CD4-positive, alpha-beta T cell treated with Interleukin-17A for 4 hours (primary cell): ENCODE measurements around the gene ITM2C.
A peak's percentile ranks its signal among the peaks of the same experiment; 100 is the strongest.

Experiments
- DNase-seq: peaks from one replicate; pipeline ENCODE4 v3.0.0-alpha.2; 2020; ENCODE audit warnings: mixed read lengths

Gene ITM2C, protein sequence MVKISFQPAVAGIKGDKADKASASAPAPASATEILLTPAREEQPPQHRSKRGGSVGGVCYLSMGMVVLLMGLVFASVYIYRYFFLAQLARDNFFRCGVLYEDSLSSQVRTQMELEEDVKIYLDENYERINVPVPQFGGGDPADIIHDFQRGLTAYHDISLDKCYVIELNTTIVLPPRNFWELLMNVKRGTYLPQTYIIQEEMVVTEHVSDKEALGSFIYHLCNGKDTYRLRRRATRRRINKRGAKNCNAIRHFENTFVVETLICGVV

DNA sequence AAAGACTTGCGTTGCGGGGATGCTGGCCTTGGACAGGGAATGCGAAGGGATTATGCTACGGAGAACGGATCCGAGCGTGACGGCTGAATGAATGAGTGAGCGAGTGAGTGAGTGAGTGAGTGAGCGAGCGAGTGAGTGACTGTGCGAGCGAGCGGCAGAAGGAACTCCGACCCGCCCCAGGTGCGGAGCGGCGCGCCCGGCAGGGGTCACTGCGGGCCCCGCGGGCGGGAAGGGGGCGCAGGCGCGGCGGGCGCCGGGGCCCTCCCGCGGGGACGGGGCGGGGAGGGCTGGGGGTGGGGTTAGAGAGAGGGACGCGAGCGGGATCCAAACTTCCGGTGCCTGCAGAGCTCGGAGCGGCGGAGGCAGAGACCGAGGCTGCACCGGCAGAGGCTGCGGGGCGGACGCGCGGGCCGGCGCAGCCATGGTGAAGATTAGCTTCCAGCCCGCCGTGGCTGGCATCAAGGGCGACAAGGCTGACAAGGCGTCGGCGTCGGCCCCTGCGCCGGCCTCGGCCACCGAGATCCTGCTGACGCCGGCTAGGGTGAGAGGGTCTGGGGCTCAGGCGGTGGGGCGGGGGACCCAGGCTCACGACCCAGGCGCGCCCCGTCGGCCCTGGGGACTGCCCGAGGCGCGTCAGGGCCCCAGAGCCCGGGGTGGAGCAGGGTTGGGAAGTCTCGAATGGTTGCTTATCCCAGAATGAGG, at the start of gene ITM2C:
Gene ITM2C (plus strand): TSS at position 338 of the 702 bp plus-strand sequence. CDS start 84 bp downstream, at position 422.
- peak; percentile 86 for DNase-seq

GRCh38 chr2:230815088-230815487, 49.7 kb upstream of the ITM2C start:
- no peak for DNase-seq

- DNase-seq, result no peak
Observed at GRCh38 chr2:230816735-230817134, 48.0 kb upstream of the ITM2C start.

DNA sequence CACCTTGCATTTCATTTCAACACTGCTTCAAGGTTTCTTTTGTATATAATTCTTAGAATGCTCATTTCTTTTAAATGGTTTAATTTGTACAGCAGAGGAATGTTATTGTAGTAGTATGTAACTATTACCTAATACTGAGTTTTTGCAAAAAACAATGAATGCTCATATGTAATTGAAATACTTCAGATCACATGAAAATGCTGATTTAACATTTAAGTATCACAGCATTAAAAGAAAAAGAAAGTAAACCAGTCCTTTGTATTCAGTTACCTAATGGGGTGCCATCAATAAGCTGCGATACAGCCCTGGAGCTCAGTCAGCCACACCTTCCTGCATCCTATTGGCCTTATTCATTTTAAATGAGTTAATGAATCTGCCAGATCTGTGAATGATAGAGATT, 45.3 kb upstream of the ITM2C start:
- no peak for DNase-seq

DNA sequence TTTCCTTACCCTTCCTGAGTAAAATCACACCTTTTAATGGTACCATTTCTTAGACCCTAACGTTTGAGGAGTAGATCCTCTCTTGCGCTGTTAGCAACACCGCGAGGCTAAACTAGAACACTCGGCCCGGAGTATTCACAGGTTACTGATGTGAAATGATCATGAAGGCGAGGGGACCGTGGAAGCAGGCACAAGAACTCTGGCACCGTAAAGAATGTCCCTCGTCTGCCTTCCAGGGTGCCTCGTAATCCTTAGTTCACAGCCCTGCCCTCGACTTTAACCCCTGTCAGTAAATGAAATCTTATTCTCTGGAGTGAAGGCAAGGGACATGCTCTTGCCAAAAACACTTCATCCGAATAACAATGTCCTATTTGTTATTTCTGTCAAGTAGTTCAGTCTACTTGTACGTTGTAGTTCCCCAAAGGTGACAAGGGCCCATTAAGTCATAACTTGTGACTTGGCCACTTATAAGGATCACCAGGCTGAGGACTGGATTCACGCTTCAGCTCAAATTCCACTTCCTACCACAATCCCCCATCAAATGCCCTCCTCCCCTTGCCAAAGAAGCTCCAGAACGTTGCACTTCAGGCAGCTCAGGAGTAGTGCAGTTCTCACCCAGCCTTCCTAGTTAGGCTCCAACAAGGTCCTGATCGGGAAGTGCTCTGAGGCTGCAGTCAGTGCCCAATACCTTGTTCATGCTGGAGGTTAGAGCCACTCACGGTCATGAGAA, 43.3 kb upstream of the ITM2C start:
- DNase-seq, result no peak

GRCh38 chr2:230821991-230822520, 42.7 kb upstream of the ITM2C start:
- DNase-seq, result no peak

- DNase-seq, result no peak
Observed at GRCh38 chr2:230823264-230823964, 41.3 kb upstream of the ITM2C start.

DNA sequence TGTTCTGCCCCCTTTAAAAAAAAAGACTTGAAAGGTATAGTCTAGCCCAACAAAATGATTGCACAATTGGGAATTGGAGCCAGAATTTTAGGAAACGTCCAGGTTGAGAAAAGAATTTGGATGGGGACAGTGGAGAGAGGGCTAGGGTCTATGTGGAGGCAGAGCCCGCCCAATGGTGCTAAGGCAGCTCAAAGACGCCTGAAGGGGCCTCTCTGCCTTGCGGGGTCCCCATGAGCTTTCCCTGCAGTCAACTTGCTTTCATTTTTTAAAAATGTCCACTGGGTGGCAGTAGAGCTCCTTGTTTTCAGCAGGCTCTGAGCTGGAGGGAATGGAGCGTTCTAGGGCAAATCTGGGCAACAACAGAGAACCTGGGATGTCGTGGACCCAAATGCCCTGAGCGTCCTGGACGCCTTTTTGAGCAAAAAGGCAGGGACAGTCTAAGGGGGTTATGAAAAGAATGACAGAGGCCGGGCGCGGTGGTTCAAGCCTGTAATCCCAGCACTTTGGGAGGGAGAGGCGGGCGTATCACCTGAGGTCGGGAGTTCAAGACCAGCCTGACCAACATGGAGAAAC, 40.2 kb upstream of the ITM2C start:
- DNase-seq, result peak; percentile 62

DNA sequence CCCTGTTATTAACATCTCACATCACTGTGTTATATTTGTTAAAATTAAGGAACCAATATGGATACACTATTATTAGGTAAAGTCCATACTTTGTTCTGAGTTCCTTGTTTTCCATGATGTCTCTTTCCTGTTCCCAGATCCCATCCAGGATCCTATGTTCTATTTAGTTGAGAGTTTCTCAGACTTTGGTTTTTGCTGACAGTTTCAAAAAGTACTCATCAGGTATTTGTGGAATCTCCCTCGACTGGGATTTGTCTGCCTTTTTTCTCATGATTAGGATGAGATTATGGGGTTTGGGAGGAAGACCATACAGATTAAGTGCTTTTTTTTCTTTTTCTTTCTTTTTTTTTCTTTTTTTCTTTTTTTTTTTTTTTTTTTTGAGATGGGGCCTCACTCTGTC, 39.4 kb upstream of the ITM2C start:
- DNase-seq, result no peak

DNA sequence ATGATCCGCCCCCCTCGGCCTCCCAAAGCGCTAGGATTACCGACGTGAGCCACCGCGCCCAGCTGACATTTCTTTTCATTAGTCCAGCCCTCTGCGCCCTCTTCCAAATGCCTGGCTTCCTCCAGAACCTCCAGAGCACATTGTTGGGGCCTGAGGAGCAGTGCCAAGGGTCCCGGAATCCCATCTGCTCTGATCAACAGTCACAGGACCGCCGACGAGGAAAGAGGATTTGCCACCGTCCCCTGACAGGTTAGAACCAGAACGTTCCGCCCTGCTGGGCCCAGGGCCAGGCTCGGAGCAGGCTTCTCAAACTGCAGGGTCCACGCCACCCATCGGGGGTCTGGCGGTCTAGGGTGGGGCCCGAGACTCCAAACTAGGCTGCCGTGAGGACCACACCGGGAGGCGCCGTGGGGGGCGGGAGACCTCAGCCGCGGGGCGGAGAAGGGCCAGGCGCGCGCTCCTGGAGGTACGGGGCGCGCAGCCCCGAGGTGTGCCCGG, 36.9 kb upstream of the ITM2C start:
- no peak for DNase-seq

DNA sequence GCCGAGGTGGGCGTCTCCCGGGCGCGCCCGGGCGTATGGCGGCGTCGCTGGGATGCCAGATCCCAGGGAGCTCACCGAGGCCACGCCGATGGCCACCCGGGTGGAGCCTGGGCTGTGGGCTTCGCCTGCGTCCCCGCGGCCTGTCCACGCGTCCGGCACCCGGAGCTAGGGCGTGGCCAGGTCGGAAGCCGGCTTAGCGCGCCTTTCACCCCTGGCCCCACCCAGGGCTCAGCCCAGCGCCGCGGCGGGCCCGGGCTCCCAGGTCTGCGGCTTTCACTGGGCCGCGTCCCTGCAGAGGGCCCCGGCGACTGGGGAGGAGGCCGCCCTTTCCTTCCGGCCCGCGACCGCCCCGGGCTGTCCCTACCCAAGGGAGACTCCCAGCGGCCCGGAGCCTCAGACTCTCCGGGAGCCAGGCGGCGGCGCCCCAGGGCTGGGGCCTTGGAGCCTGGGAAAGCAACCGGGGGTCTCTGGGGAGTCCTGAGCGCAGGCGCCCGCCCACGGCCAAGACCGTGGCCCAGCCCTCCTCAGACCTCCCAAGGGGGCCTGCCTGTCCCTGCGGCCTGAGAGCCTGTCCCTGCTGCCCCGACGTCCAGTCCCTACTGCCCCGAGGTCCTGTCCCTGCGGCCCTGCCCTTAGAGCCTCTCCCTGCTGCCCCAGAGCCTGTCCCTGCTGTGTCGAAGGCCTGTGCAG, 36.3 kb upstream of the ITM2C start:
- DNase-seq, result no peak

DNA sequence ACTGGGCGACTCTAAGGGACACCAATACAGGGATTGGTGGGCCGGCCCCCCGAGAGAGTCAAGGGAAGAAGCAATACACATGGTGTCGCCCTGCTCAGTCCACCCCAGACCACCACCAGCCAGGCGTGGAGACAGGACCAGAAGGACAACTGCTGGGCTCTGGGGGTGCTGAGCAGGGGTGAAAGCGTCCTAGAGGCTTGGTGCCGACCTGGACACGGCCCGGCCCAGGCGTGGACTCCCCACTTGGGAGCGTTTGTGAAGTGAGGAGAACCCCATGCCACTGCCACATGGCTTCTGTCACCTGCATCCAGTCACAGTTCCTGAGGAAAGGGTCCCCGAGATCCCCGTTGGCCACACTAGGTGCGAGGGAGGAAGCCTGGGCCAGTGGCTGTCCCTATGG, 35.4 kb upstream of the ITM2C start:
- DNase-seq, result no peak

- DNase-seq, result no peak
Observed at GRCh38 chr2:230829959-230830358, 34.8 kb upstream of the ITM2C start.

- no peak for DNase-seq
Observed at GRCh38 chr2:230830428-230830827, 34.3 kb upstream of the ITM2C start.

DNA sequence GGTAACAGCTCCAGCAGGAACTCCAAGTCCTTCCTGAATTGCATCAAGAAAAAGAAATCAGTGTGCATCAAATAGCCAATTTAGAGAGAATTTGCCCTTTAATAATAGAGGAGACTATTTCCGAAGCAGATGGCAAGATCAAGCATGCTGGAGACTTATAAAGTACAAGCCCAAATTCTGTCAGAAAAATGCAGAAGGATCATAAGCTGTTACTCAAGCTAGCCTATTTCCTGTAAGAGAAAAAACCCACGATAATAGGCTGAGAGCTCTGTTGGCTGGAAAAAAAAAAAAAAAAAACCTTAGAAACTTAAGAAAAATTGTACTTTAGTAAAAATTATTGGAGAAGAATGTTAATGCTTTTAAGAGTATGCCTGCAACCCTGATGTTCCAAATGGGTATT, 24.4 kb upstream of the ITM2C start:
- DNase-seq, result no peak

- DNase-seq, result no peak
Observed at GRCh38 chr2:230842473-230842872, 22.3 kb upstream of the ITM2C start.

GRCh38 chr2:230843132-230843531, 21.6 kb upstream of the ITM2C start:
- DNase-seq, result no peak

- no peak for DNase-seq
Observed at GRCh38 chr2:230846360-230846759, 18.4 kb upstream of the ITM2C start.

DNA sequence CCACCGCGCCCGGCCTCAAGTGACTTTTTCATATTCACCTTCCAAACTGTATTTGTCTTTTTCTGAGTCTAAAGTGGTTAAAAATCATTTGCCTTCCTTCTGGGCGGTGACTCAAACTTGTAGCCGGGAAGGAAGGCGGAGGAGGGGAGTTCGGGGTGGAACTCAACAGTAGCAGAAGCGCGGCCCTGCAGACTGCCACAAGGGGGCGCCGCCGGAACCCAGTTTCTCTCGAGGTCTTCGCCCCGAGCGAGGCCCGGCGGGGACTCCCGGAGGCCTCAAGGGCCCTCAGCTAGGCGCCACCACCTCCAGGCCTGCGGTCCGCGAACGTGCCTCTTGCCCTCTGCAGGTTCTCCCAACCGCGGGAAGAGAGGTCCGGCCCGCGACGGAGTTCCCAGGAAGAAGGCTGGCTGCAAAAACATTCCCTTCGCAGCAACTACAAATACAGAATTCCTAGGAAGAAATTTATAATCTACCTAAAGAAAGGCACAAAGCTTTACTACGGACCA, 16.8 kb upstream of the ITM2C start:
- DNase-seq, result peak; percentile 93

DNA sequence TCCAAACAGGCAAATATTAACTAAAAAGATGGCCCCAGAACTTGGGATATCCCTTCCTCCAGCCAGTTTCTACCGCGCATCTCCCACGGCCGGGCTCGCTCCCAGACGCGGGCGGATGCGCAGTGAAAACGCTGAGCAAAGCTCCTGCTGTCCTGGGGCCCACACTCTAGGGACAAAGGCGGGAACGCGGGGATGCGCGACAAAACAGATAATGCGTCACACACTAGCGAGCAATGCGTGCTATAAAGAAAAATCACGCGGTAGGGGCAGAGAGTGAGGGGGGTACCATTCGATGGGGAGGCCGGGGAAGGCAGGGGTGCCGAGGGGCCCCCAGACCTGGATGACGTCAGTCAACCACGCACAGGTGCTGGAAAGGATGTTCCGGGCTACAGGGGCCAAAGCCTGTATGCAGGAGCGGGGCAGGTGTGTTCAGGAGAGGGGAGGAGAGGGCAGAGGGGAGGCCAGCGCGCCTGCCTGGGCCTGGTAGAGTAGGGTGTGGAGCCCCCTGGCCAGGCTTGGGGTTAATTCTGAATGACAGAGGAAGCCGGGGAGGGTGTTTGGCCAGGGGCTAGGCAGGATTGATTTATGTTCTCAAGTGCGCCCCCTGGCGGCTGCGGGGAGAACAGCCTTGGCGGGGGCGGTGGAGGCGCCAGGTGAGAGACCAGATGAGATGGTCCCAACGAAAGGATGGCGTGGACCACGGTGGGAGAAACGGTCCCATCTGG, 14.9 kb upstream of the ITM2C start:
- DNase-seq, result peak; percentile 78

GRCh38 chr2:230850358-230850658, 14.4 kb upstream of the ITM2C start:
- no peak for DNase-seq
